HepG2 (cell line): ENCODE measurements around the gene LCN2. TPM values are rescaled to one million over a fixed set of nuclear protein-coding genes. Genes with fewer than 3 reads are reported as not detected.
A peak's percentile ranks its signal among the peaks of the same experiment; 100 is the strongest.

Source experiments
- CAMTA2 ChIP-seq: sonication (generic); formaldehyde crosslinking; IDR thresholded peaks from 2 replicates; pipeline ENCODE4 v1.4.0; 2020; ENCODE audit warnings: mild to moderate bottlenecking, missing genetic modification reagents, borderline replicate concordance
- CBFB ChIP-seq: sonication (generic); formaldehyde crosslinking; IDR thresholded peaks from 2 replicates; pipeline ENCODE4 v1.4.0; 2020; ENCODE audit warnings: missing genetic modification reagents
- EZH2 ChIP-seq: conservative IDR thresholded peaks from 2 replicates; pipeline ENCODE4 v1.6.1; 2012; ENCODE audit warnings: mild to moderate bottlenecking, low read depth, low read length, moderate library complexity
- GZF1 ChIP-seq: sonication (generic); formaldehyde crosslinking; IDR thresholded peaks from 2 replicates; pipeline ENCODE4 v1.5.1; 2020; ENCODE audit warnings: mild to moderate bottlenecking, missing genetic modification reagents
- NCOR1 ChIP-seq: fragments of 200-600 bp; sonication (generic); IDR thresholded peaks from 2 replicates; pipeline ENCODE4 v1.7.0; 2017; ENCODE audit warnings: antibody characterized with exemption, low read length, borderline replicate concordance
- NFE2 ChIP-seq: sonication (generic); formaldehyde crosslinking; IDR thresholded peaks from 2 replicates; pipeline ENCODE4 v1.4.0; 2020; ENCODE audit warnings: missing genetic modification reagents
- PHF8 ChIP-seq: sonication (generic); formaldehyde crosslinking; IDR thresholded peaks from 2 replicates; pipeline ENCODE4 v1.5.0; 2020; ENCODE audit warnings: missing genetic modification reagents
- PRMT3 ChIP-seq: sonication (generic); formaldehyde crosslinking; IDR thresholded peaks from 2 replicates; pipeline ENCODE4 v1.8.1; 2022; ENCODE audit warnings: low read depth, mild to moderate bottlenecking, moderate library complexity, missing genetic modification reagents, borderline replicate concordance
- SNRNP70 ChIP-seq: fragments of 200-400 bp; formaldehyde crosslinking; IDR thresholded peaks from 2 replicates; pipeline ENCODE4 v1.6.1; 2017; ENCODE audit warnings: mild to moderate bottlenecking, low read depth, low read length, moderate library complexity
- SRF ChIP-seq: IDR thresholded peaks from 2 replicates; pipeline ENCODE4 v1.6.1; 2011; ENCODE audit warnings: mild to moderate bottlenecking, low read depth, low read length, moderate library complexity
- SRY ChIP-seq: sonication (generic); formaldehyde crosslinking; IDR thresholded peaks from 2 replicates; pipeline ENCODE4 v1.8.0; 2022; ENCODE audit warnings: mild to moderate bottlenecking, missing genetic modification reagents
- TGIF2 ChIP-seq: IDR thresholded peaks from 2 replicates; pipeline ENCODE4 v1.6.1; 2016; ENCODE audit warnings: control low read depth, missing compliant biosample characterization
- ZBTB8A ChIP-seq: sonication (generic); formaldehyde crosslinking; IDR thresholded peaks from 2 replicates; pipeline ENCODE4 v1.4.0; 2020; ENCODE audit warnings: mild to moderate bottlenecking, low read depth, missing genetic modification reagents, borderline replicate concordance
- ZC3H4 ChIP-seq: sonication (generic); formaldehyde crosslinking; IDR thresholded peaks from 2 replicates; pipeline ENCODE4 v1.4.0; 2020; ENCODE audit warnings: missing genetic modification reagents, borderline replicate concordance
- ZKSCAN8 ChIP-seq: IDR thresholded peaks from 2 replicates; pipeline ENCODE4 v1.6.1; 2016; ENCODE audit warnings: borderline replicate concordance, missing genetic modification reagents, missing compliant biosample characterization
- ZNF180 ChIP-seq: sonication (generic); formaldehyde crosslinking; IDR thresholded peaks from 2 replicates; pipeline ENCODE4 v1.4.0; 2020; ENCODE audit warnings: low read depth, missing genetic modification reagents, borderline replicate concordance
- ZNF546 ChIP-seq: sonication (generic); formaldehyde crosslinking; conservative IDR thresholded peaks from 2 replicates; pipeline ENCODE4 v1.8.1; 2023; ENCODE audit warnings: mild to moderate bottlenecking, missing genetic modification reagents
- ZNF558 ChIP-seq: sonication (generic); formaldehyde crosslinking; IDR thresholded peaks from 2 replicates; pipeline ENCODE4 v1.9.0; 2022; ENCODE audit warnings: mild to moderate bottlenecking, missing genetic modification reagents, borderline replicate concordance
- ZNF598 ChIP-seq: sonication (generic); formaldehyde crosslinking; IDR thresholded peaks from 2 replicates; pipeline ENCODE4 v1.5.1; 2020; ENCODE audit warnings: mild to moderate bottlenecking, missing genetic modification reagents, borderline replicate concordance
- polyA plus RNA-seq, 8 experiments: library from polyadenylated mRNA; depleted of rRNA in 3 of 8; stranded (reverse) in 7 of 8; unstranded in 1 of 8; fragments of >200 nt; fragmentation: Illumina TruSeq in 4 of 8; extraction: Trizol in 4 of 8; gene quantifications; 2 replicates each; pipeline versions ENCODE4 v1.2.1 to v1.2.3, GENCODE V29; 2011 to 2016; ENCODE audit warnings: low read depth in 4 of 8, missing spikeins in 1 of 8, mixed read lengths in 1 of 8; ENCODE audit not compliant: insufficient read depth in 1 of 8
- total RNA-seq, 5 experiments: library from RNA; depleted of rRNA; stranded (reverse); fragments of >200 nt; fragmentation: Illumina TruSeq; extraction: Trizol; gene quantifications; 2 replicates each; pipeline ENCODE4 v1.2.3, GENCODE V29; 2016; ENCODE audit warnings: low read depth in 1 of 5
- TF ChIP-seq, protein P1 (sequence below): sonication (generic); formaldehyde crosslinking; IDR thresholded peaks from 2 replicates; pipeline ENCODE4 v1.5.0; 2020; ENCODE audit warnings: mild to moderate bottlenecking, missing genetic modification reagents, borderline replicate concordance
- TF ChIP-seq, protein P2 (sequence below): sonication (generic); formaldehyde crosslinking; IDR thresholded peaks from 2 replicates; pipeline ENCODE4 v1.4.0; 2020; ENCODE audit warnings: low read depth, mild to moderate bottlenecking, missing genetic modification reagents
- TF ChIP-seq, protein P3 (sequence below): IDR thresholded peaks from 2 replicates; pipeline ENCODE4 v1.6.1; 2016; ENCODE audit warnings: missing compliant biosample characterization, missing genetic modification reagents, borderline replicate concordance

Gene LCN2
- total and polyA plus RNA-seq, 2 of the 13 experiments (the other 11 are each of a cell fraction or from before 2014, with no cell fraction given) = 0.38 to 1.4 TPM

DNA sequence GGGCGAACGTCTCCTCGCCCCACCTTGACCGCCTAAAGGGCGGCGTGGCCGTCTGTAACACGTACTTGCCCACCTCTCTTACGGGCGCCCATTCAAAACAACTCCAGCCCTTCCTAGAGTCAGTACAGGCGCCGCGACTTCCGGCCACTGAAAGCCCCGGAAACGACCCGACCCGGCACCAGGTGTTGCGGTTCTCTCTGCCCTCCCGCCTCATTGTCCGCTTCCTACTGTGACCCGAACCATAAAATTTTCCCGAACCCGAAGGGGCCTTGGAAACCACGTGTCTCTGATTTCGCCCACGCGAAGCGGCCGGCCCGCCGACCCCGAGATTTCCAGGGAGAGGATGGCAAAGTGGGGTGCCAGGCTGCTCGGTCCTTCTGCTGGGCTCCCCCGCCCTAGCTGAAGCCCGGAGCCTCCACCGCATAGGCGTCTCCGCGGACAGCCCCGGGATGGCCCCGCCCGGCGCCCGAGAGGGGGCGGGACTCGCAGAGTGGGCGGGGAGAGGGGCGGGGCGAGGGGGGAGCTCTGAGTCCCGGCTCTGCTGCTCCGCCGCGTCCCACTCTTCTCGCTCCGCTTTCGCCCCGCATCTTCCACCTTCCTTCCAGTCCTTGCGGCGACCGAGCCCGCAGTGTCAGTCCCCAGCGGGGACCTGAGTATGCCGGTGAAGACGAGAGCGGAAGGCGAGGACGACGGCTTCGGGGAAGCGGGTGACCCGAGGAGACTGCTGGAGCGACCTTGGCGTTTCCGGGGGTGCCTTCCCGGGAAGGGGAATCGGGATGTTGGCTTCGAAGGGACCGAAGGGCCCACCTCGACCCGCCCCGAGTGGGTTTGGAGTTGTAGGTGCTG lies 21.0 kb upstream of the LCN2 start (continued):
- TF ChIP-seq, protein P1, sequence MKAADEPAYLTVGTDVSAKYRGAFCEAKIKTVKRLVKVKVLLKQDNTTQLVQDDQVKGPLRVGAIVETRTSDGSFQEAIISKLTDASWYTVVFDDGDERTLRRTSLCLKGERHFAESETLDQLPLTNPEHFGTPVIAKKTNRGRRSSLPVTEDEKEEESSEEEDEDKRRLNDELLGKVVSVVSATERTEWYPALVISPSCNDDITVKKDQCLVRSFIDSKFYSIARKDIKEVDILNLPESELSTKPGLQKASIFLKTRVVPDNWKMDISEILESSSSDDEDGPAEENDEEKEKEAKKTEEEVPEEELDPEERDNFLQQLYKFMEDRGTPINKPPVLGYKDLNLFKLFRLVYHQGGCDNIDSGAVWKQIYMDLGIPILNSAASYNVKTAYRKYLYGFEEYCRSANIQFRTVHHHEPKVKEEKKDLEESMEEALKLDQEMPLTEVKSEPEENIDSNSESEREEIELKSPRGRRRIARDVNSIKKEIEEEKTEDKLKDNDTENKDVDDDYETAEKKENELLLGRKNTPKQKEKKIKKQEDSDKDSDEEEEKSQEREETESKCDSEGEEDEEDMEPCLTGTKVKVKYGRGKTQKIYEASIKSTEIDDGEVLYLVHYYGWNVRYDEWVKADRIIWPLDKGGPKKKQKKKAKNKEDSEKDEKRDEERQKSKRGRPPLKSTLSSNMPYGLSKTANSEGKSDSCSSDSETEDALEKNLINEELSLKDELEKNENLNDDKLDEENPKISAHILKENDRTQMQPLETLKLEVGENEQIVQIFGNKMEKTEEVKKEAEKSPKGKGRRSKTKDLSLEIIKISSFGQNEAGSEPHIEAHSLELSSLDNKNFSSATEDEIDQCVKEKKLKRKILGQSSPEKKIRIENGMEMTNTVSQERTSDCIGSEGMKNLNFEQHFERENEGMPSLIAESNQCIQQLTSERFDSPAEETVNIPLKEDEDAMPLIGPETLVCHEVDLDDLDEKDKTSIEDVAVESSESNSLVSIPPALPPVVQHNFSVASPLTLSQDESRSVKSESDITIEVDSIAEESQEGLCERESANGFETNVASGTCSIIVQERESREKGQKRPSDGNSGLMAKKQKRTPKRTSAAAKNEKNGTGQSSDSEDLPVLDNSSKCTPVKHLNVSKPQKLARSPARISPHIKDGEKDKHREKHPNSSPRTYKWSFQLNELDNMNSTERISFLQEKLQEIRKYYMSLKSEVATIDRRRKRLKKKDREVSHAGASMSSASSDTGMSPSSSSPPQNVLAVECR (CRISPR knock-in tag) = no peak; the same call in 1 of the 2 replicates
- peak; percentile 92 for TF ChIP-seq ZBTB8A (CRISPR knock-in tag)
- TF ChIP-seq SNRNP70 = no peak
- no peak for TF ChIP-seq ZNF180
- peak; percentile 27; the same call in 1 of the 2 replicates for TF ChIP-seq SRY (CRISPR knock-in tag)
- TF ChIP-seq CAMTA2 (CRISPR knock-in tag) = no peak
- peak; percentile 22; the same call in 1 of the 2 replicates for TF ChIP-seq NCOR1
- TF ChIP-seq ZNF546 (CRISPR knock-in tag) = no peak
- TF ChIP-seq, protein P2, sequence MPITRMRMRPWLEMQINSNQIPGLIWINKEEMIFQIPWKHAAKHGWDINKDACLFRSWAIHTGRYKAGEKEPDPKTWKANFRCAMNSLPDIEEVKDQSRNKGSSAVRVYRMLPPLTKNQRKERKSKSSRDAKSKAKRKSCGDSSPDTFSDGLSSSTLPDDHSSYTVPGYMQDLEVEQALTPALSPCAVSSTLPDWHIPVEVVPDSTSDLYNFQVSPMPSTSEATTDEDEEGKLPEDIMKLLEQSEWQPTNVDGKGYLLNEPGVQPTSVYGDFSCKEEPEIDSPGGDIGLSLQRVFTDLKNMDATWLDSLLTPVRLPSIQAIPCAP (CRISPR knock-in tag) = no peak
- TF ChIP-seq, protein P3, sequence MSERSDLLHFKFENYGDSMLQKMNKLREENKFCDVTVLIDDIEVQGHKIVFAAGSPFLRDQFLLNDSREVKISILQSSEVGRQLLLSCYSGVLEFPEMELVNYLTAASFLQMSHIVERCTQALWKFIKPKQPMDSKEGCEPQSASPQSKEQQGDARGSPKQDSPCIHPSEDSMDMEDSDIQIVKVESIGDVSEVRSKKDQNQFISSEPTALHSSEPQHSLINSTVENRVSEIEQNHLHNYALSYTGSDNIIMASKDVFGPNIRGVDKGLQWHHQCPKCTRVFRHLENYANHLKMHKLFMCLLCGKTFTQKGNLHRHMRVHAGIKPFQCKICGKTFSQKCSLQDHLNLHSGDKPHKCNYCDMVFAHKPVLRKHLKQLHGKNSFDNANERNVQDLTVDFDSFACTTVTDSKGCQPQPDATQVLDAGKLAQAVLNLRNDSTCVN (CRISPR knock-in tag) = no peak
- peak; percentile 56 for TF ChIP-seq PHF8 (CRISPR knock-in tag)
- no peak for TF ChIP-seq SRF
- TF ChIP-seq TGIF2 (CRISPR knock-in tag) = peak; percentile 33; the same call in 1 of the 2 replicates
- TF ChIP-seq ZC3H4 (CRISPR knock-in tag) = no peak
- no peak; the same call in 1 of the 2 replicates for TF ChIP-seq ZKSCAN8 (CRISPR knock-in tag)
- no peak; the same call in 1 of the 2 replicates for TF ChIP-seq CBFB
- TF ChIP-seq ZNF558 (CRISPR knock-in tag) = 0 out of 2 replicates have a peak, but pooled peaks have one; percentile 49
- TF ChIP-seq EZH2 = no peak
- no peak for TF ChIP-seq NFE2
- TF ChIP-seq ZNF598 (CRISPR knock-in tag) = no peak
- TF ChIP-seq PRMT3 = no peak
- no peak for TF ChIP-seq GZF1 (CRISPR knock-in tag)
